SK-N-MC (cell line): Measurements from ENCODE around the gene HBG2.

Experiments used
- EZH2 ChIP-seq: fragments of 200-600 bp; sonication (generic); IDR thresholded peaks from one replicate; pipeline ENCODE4 v1.6.1; 2017; ENCODE audit warnings: antibody characterized with exemption
- FOXP2 ChIP-seq: optimal IDR thresholded peaks from 2 replicates; pipeline ENCODE3; 2011; ENCODE audit warnings: mild to moderate bottlenecking, moderate library complexity; ENCODE audit not compliant: insufficient read depth; ENCODE audit errors: extremely low read length, control extremely low read depth
- POLR2AphosphoS5 ChIP-seq: IDR thresholded peaks from 2 replicates; pipeline ENCODE4 v1.6.1; 2012; ENCODE audit warnings: mild to moderate bottlenecking, low read depth, low read length, borderline replicate concordance

DNA sequence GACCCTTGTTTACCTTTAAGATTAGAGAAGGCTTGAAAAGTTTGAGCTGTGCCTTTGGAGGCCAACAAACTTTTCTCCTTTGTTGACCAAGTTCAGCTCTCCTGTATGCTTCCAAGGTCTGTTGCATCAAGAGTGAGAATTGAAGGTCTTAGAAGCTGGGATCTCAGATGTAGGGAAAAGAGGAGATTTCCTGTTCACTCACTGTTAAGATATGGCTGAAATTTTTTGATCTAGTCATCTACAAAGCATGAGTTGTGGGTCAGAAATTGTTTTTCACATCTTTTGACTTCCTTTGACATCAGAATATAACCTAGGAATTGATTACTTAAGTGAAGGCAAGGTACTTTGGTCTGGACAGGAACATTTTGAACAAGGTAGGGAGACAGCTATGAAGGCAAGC is 35.1 kb upstream of the HBG2 start:
- TF ChIP-seq EZH2 (no peak), POLR2AphosphoS5 (no peak), FOXP2 (no peak)
